ENCODE results near the gene PTGDR. TPM values are rescaled to one million over a fixed set of nuclear protein-coding genes. Genes with fewer than 3 reads are reported as not detected.

Gene PTGDR
- polyA plus RNA-seq, 1 of the 3 experiments (the other 2 are of a cell fraction), result not detected

DNA sequence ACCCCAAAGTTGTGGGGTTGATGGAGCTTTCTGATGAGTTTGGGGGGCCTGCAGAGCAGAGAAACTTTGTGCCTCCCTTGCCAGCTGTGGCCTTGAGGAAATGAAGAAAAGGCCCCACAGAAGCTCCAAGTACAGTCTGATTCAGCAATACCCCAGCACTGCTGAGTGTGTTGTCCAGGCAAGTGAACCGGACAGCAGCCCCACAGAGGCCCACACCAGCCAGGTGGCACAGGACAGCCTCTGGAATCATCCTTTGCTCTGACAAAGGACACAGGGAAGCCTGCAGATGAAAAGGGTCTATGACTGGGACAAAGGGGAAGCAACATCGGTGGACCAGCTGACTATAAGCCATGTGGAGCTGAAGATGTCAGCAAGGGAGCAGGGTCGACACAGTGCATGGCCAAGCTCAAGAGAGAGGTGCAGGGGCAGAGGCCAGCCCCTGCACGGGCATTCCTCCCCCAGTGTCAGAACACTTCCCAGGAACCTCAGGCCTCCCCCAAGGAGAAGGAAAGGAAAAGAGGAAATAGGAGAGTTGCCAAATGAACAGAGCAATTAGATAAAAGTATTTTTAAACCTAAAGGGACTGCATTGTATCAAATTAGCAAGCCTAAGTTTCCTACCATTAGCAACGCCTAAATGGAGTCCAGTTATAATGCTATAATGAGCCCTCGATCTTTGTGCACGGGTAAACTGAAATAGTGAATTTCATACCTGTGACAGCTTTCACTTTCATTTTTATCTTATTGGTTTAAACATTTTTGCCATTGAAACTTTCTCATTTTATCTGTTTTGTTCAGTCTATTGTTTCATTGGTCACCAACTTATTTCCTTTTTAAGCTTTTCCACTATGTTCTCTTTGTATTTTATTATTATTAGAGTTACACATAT lies 46.3 kb upstream of the PTGDR start:
- WGBS (ENCODE audit: low lambda C conversion rate), result 65% methylated on average over 7 of the region's 7 CpGs
- Histone ChIP-seq H3K9ac (no peak overlapping the region), H3K4me2 (no peak overlapping the region), H3K9me3 (no peaks in the 10 kb centered on the region), H3K9me2 (no peaks in the 10 kb centered on the region), H3K4me3 (ENCODE audit: low read depth in 2 of 2, low read length in 1 of 2) (0 out of 4 replicates have a peak overlapping the region, but pooled peaks of 1 of the 2 experiments have one; percentile 12), H4K20me1 (ENCODE audit: insufficient read depth) (no peaks in the 10 kb centered on the region), H3F3A (replicated peaks; ENCODE audit: insufficient read depth) (no peaks in the 10 kb centered on the region), H3K4me1 (ENCODE audit: control insufficient read depth in 1 of 2, insufficient read depth in 2 of 2, low read depth in 1 of 2, low read length in 1 of 2) (no peaks in the 10 kb centered on the region; a peak in 1 of 4 replicates), H3K79me2 (ENCODE audit: insufficient read depth) (no peaks in the 10 kb centered on the region), H3K27me3 (ENCODE audit: insufficient read depth) (no peaks in the 10 kb centered on the region), H3K36me3 (replicated peaks in 1 of 2; ENCODE audit: control insufficient read depth in 1 of 2, insufficient read depth in 2 of 2, low read length in 1 of 2) (no peaks in the 10 kb centered on the region), H3K27ac (ENCODE audit: low read depth in 2 of 2, low read length in 1 of 2) (no peak overlapping the region), H2AFZ (ENCODE audit: low read depth) (no peak overlapping the region)
- DNase-seq, result no peak
- ChIA-PET POLR2A (interaction anchor here (0.6 kb wide), 1 partner anchor 18 kb away, joined by 3 read pairs; no protein-coding TSS in a partner anchor), CTCF (no interaction called here)
- TF ChIP-seq RXRA (IDR thresholded peaks at IDR 0.05; ENCODE audit: borderline replicate concordance, low read depth) (no peak), RAD21 (IDR thresholded peaks at IDR 0.05; ENCODE audit: low read length) (no peak), CHD2 (IDR thresholded peaks at IDR 0.05; ENCODE audit: low read length, partially characterized antibody) (no peak)

GRCh38 chr14:52222901-52223300 lies 44.6 kb upstream of the PTGDR start:
- Histone ChIP-seq H2AFZ (ENCODE audit: low read depth) (no peak overlapping the region), H3K27me3 (ENCODE audit: insufficient read depth) (no peaks in the 10 kb centered on the region), H3K4me3 (ENCODE audit: low read depth in 2 of 2, low read length in 1 of 2) (no peak overlapping the region), H3K4me2 (no peak overlapping the region), H3K79me2 (ENCODE audit: insufficient read depth) (no peaks in the 10 kb centered on the region), H3K27ac (ENCODE audit: low read depth in 2 of 2, low read length in 1 of 2) (no peak overlapping the region), H3K4me1 (ENCODE audit: control insufficient read depth in 1 of 2, insufficient read depth in 2 of 2, low read depth in 1 of 2, low read length in 1 of 2) (no peaks in the 10 kb centered on the region; a peak in 1 of 4 replicates), H3K36me3 (replicated peaks in 1 of 2; ENCODE audit: control insufficient read depth in 1 of 2, insufficient read depth in 2 of 2, low read length in 1 of 2) (no peaks in the 10 kb centered on the region), H3K9ac (no peak overlapping the region), H3K9me3 (no peaks in the 10 kb centered on the region), H3F3A (replicated peaks; ENCODE audit: insufficient read depth) (no peaks in the 10 kb centered on the region), H4K20me1 (ENCODE audit: insufficient read depth) (no peaks in the 10 kb centered on the region), H3K9me2 (no peaks in the 10 kb centered on the region)
- no peak for DNase-seq
- no peak for TF ChIP-seq SMC3 (IDR thresholded peaks at IDR 0.05; ENCODE audit: low read depth, low read length)
- CTCF ChIA-PET, result no interaction called here
- POLR2A ChIA-PET, result no interaction called here
- 74% methylated on average over 8 of the region's 9 CpGs for WGBS (ENCODE audit: low lambda C conversion rate)

DNA sequence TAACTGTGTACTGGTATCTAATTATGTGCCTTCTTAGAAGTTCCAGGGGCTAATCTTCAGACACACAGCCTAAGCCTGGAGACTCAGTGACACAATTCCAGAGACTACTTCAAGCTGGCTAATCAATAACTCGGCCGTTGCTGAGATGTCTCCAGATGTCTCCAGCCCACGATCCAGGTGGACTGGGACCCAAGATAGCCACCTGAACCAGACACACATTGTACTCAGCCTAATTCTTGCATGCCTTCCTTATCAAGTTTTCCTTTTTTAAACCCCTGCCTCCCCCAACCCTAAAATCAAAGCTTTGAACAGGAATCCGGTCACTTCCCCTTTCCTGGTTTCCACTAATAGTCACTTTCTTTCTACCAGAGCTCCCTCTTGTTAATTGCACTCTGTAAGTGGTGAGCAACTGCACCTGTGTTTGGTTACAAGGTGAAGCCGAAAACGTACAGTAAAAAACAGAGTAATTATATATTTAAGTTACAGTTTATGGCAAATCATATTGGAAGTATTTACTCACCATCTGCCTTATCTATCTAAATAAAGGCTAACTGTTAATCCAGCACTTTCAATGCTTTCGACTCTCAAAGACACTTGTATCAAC lies 39.8 kb upstream of the PTGDR start:
- H3K27ac ChIP-seq (ENCODE audit: low read depth in 2 of 2, low read length in 1 of 2), result no peak overlapping the region
- H3K36me3 ChIP-seq (replicated peaks in 1 of 2; ENCODE audit: control insufficient read depth in 1 of 2, insufficient read depth in 2 of 2, low read length in 1 of 2), result no peaks in the 10 kb centered on the region

More for the DNA sequence above, 39.8 kb upstream of the PTGDR start:
- ChIA-PET POLR2A (no interaction called here), CTCF (no interaction called here)
- no peaks in the 10 kb centered on the region for H3K79me2 ChIP-seq (ENCODE audit: insufficient read depth)
- H3F3A ChIP-seq (replicated peaks; ENCODE audit: insufficient read depth), result no peaks in the 10 kb centered on the region
- H4K20me1 ChIP-seq (ENCODE audit: insufficient read depth), result no peaks in the 10 kb centered on the region
- H3K9me3 ChIP-seq, result no peaks in the 10 kb centered on the region
- H2AFZ ChIP-seq (ENCODE audit: low read depth), result no peak overlapping the region
- 30% methylated on average over 7 of the region's 7 CpGs for WGBS (ENCODE audit: low lambda C conversion rate)
- no peaks in the 10 kb centered on the region for H3K9me2 ChIP-seq
- no peaks in the 10 kb centered on the region for H3K27me3 ChIP-seq (ENCODE audit: insufficient read depth)
- no peaks in the 10 kb centered on the region for H3K4me1 ChIP-seq (ENCODE audit: control insufficient read depth in 1 of 2, insufficient read depth in 2 of 2, low read depth in 1 of 2, low read length in 1 of 2)
- no peak overlapping the region for H3K9ac ChIP-seq
- no peak overlapping the region for H3K4me3 ChIP-seq (ENCODE audit: low read depth in 2 of 2, low read length in 1 of 2)
- TF ChIP-seq ELF1 (IDR thresholded peaks at IDR 0.05) (no peak), RFX5 (IDR thresholded peaks at IDR 0.05; ENCODE audit: low read length) (no peak), PBX3 (IDR thresholded peaks at IDR 0.05) (no peak), IRF3 (IDR thresholded peaks at IDR 0.05; ENCODE audit: low read depth, low read length) (no peak), FOSL2 (IDR thresholded peaks at IDR 0.05; ENCODE audit: borderline replicate concordance, low read depth) (no peak), SIN3A (IDR thresholded peaks at IDR 0.05; ENCODE audit: borderline replicate concordance, low read depth, low read length) (no peak), TEAD4 (IDR thresholded peaks at IDR 0.05; ENCODE audit: borderline replicate concordance, insufficient read depth) (no peak)
- no peak for DNase-seq
- H3K4me2 ChIP-seq, result no peak overlapping the region

Measured in SK-N-SH (cell line).